ENCODE data around the gene ZBTB22. TPM values are rescaled to one million over a fixed set of nuclear protein-coding genes. Genes with fewer than 3 reads are reported as not detected.

Gene ZBTB22
- total RNA-seq (2022; extraction: Qiagen RNA extraction; ENCODE audit: low read depth): 2.5 to 3.6 TPM (median 3.2 TPM) in 5 replicates

GRCh38 chr6:33317669-33318425, at the start of gene ZBTB22:
Gene ZBTB22 (minus strand): TSS chr6:33317744. CDS start chr6:33316916, 828 bp downstream.

GRCh38 chr6:33313709-33314514, 3.6 kb downstream of the ZBTB22 start, which contains the start of gene TAPBP:
Gene TAPBP (minus strand): TSS chr6:33314078. CDS start chr6:33314041, 37 bp downstream.

GRCh38 chr6:33298773-33299236, 18.7 kb downstream of the ZBTB22 start, which contains the start of gene RGL2:
Gene RGL2 (minus strand): TSS chr6:33298942. CDS start chr6:33298610, 332 bp downstream.

GRCh38 chr6:33288921-33289783, 28.4 kb downstream of the ZBTB22 start, which contains the start of the genes PFDN6 and WDR46:
Gene PFDN6 (plus strand): TSS chr6:33289601. CDS start chr6:33289857, 256 bp downstream.
Gene WDR46 (minus strand): TSS chr6:33289239. CDS start chr6:33289170, 69 bp downstream.

GRCh38 chr6:33276864-33277662, 40.5 kb downstream of the ZBTB22 start, which contains the start of gene B3GALT4:
Gene B3GALT4 (plus strand): TSS chr6:33277123. CDS start chr6:33277420, 297 bp downstream.

GRCh38 chr6:33271468-33272274, 45.9 kb downstream of the ZBTB22 start, which contains the start of the genes RPS18 and VPS52:
Gene RPS18 (plus strand): TSS chr6:33272075. CDS start chr6:33272120, 45 bp downstream.
Gene VPS52 (minus strand): TSS chr6:33271876. CDS start chr6:33271675, 201 bp downstream.

Other genes starting within 250 kb of the ZBTB22 start
- gene HLA-DPA1, start 244.1 kb downstream of the ZBTB22 start, total RNA-seq (2022; extraction: Qiagen RNA extraction; ENCODE audit: low read depth): not detected in 5 replicates
- not detected in 5 replicates for gene HLA-DPB1, start 241.8 kb downstream of the ZBTB22 start, total RNA-seq (2022; extraction: Qiagen RNA extraction; ENCODE audit: low read depth)
- 0.45 to 0.93 TPM (median 0.71 TPM) in 5 replicates for gene COL11A2, start 125.3 kb downstream of the ZBTB22 start, total RNA-seq (2022; extraction: Qiagen RNA extraction; ENCODE audit: low read depth)
- 14.0 to 20.0 TPM (median 19.7 TPM) in 5 replicates for gene RXRB, start 117.1 kb downstream of the ZBTB22 start, total RNA-seq (2022; extraction: Qiagen RNA extraction; ENCODE audit: low read depth)
- gene SLC39A7, start 116.9 kb downstream of the ZBTB22 start, total RNA-seq (2022; extraction: Qiagen RNA extraction; ENCODE audit: low read depth): 103 to 113 TPM (median 109 TPM) in 5 replicates
- 12.3 to 16.6 TPM (median 15.5 TPM) in 5 replicates for gene HSD17B8, start 113.1 kb downstream of the ZBTB22 start, total RNA-seq (2022; extraction: Qiagen RNA extraction; ENCODE audit: low read depth)
- 19.3 to 26.3 TPM (median 23.1 TPM) in 5 replicates for gene RING1, start 109.2 kb downstream of the ZBTB22 start, total RNA-seq (2022; extraction: Qiagen RNA extraction; ENCODE audit: low read depth)
- gene VPS52, start 45.9 kb downstream of the ZBTB22 start, total RNA-seq (2022; extraction: Qiagen RNA extraction; ENCODE audit: low read depth): 15.1 to 17.6 TPM (median 15.5 TPM) in 5 replicates
- 2,539 to 2,848 TPM (median 2,622 TPM) in 5 replicates for gene RPS18, start 45.7 kb downstream of the ZBTB22 start, total RNA-seq (2022; extraction: Qiagen RNA extraction; ENCODE audit: low read depth)
- gene B3GALT4, start 40.6 kb downstream of the ZBTB22 start, total RNA-seq (2022; extraction: Qiagen RNA extraction; ENCODE audit: low read depth): 0.38 to 0.91 TPM (median 0.81 TPM) in 5 replicates
- gene WDR46, start 28.5 kb downstream of the ZBTB22 start, total RNA-seq (2022; extraction: Qiagen RNA extraction; ENCODE audit: low read depth): 50.1 to 58.6 TPM (median 53.8 TPM) in 5 replicates
- 99.4 to 123 TPM (median 103 TPM) in 5 replicates for gene PFDN6, start 28.1 kb downstream of the ZBTB22 start, total RNA-seq (2022; extraction: Qiagen RNA extraction; ENCODE audit: low read depth)
- 10.8 to 16.6 TPM (median 13.9 TPM) in 5 replicates for gene RGL2, start 18.8 kb downstream of the ZBTB22 start, total RNA-seq (2022; extraction: Qiagen RNA extraction; ENCODE audit: low read depth)
- gene TAPBP, start 3.7 kb downstream of the ZBTB22 start, total RNA-seq (2022; extraction: Qiagen RNA extraction; ENCODE audit: low read depth): 35.4 to 40.0 TPM (median 38.7 TPM) in 5 replicates
- 35.4 to 36.9 TPM (median 35.9 TPM) in 5 replicates for gene DAXX, start 5.2 kb upstream of the ZBTB22 start, total RNA-seq (2022; extraction: Qiagen RNA extraction; ENCODE audit: low read depth)
- gene KIFC1, start 74.1 kb upstream of the ZBTB22 start, total RNA-seq (2022; extraction: Qiagen RNA extraction; ENCODE audit: low read depth): 37.6 to 44.2 TPM (median 39.0 TPM) in 5 replicates
- gene PHF1, start 93.3 kb upstream of the ZBTB22 start, total RNA-seq (2022; extraction: Qiagen RNA extraction; ENCODE audit: low read depth): 12.5 to 19.8 TPM (median 15.7 TPM) in 5 replicates
- 180 to 224 TPM (median 198 TPM) in 5 replicates for gene CUTA, start 100.4 kb upstream of the ZBTB22 start, total RNA-seq (2022; extraction: Qiagen RNA extraction; ENCODE audit: low read depth)
- gene SYNGAP1, start 102.3 kb upstream of the ZBTB22 start, total RNA-seq (2022; extraction: Qiagen RNA extraction; ENCODE audit: low read depth): 3.6 to 4.7 TPM (median 3.9 TPM) in 5 replicates
- gene ZBTB9, start 136.8 kb upstream of the ZBTB22 start, total RNA-seq (2022; extraction: Qiagen RNA extraction; ENCODE audit: low read depth): 9.9 to 12.4 TPM (median 11.5 TPM) in 5 replicates

All from A549 treated with GW870086 at 1 μM for 4 hours (cell line).